Skeletal muscle satellite cell (primary cell): ENCODE data around the gene COL18A1.

Experiments
- H3K27me3 ChIP-seq: 2 replicates; pipeline ENCODE4 v1.7.0; 2013; ENCODE audit warnings: low read length; ENCODE audit not compliant: control insufficient read depth, insufficient read depth
- H3K36me3 ChIP-seq: 2 replicates; pipeline ENCODE4 v1.7.0; 2013; ENCODE audit warnings: mild to moderate bottlenecking, control low read depth, low read length; ENCODE audit not compliant: insufficient read depth
- H3K4me1 ChIP-seq: 2 replicates; pipeline ENCODE4 v1.7.0; 2013; ENCODE audit warnings: low read length; ENCODE audit not compliant: control insufficient read depth, insufficient read depth
- H3K4me2 ChIP-seq: 2 replicates; pipeline ENCODE4 v1.7.0; 2013; ENCODE audit warnings: mild to moderate bottlenecking, low read length
- H3K4me3 ChIP-seq: 2 replicates; pipeline ENCODE4 v1.7.0; 2013; ENCODE audit warnings: low read length
- H3K9ac ChIP-seq: 2 replicates; pipeline ENCODE4 v1.7.0; 2013; ENCODE audit warnings: mild to moderate bottlenecking, low read depth, low read length, moderate library complexity
- H3K9me3 ChIP-seq: replicated peaks from 2 replicates; pipeline ENCODE4 v1.7.0; 2013; ENCODE audit warnings: mild to moderate bottlenecking, control low read depth, low read length

Gene COL18A1

GRCh38 chr21:45507523-45507875, 102.5 kb downstream of the COL18A1 start:
- no peaks in the 10 kb centered on the region for H3K36me3 ChIP-seq
- no peaks in the 10 kb centered on the region for H3K27me3 ChIP-seq
- no peak overlapping the region for H3K9ac ChIP-seq
- H3K4me2 ChIP-seq, result no peak overlapping the region
- no peak overlapping the region for H3K4me3 ChIP-seq
- no peaks in the 10 kb centered on the region for H3K4me1 ChIP-seq
- H3K9me3 ChIP-seq, result no peaks in the 10 kb centered on the region

DNA sequence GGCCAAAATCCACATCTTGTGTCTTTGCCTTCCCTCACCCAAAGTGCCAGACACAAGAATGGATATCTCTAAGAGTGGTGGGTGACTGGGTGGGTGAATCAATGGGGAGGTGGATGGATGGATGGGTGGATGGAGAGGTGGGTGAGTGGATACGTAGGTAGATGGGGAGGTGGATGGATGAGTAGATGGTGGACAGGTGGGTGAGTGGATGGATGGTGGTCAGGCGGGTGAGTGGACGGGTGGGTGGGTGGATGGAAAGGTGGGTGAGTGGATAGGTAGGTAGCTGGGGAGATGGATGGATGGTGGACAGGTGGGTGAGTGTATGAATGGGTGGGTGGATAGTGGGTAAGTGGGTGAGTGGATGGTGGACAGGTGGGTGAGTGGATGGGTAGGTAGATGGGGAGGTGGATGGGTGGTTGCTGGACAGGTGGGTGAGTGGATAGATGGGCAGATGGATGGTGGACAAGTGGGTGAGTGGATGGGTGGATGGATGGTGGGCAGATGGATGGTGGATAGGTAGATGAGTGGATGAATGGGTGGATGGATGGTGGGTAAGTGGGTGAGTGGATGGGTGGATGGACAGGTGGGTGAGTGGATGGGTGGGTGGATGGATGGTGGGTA, 103.0 kb downstream of the COL18A1 start:
- Histone ChIP-seq H3K9ac (no peak overlapping the region), H3K36me3 (no peaks in the 10 kb centered on the region), H3K27me3 (no peaks in the 10 kb centered on the region), H3K4me2 (no peak overlapping the region), H3K9me3 (no peaks in the 10 kb centered on the region), H3K4me1 (no peaks in the 10 kb centered on the region), H3K4me3 (no peak overlapping the region)

- Histone ChIP-seq H3K4me2 (no peak overlapping the region), H3K4me1 (no peaks in the 10 kb centered on the region), H3K9me3 (no peaks in the 10 kb centered on the region), H3K27me3 (no peaks in the 10 kb centered on the region), H3K4me3 (no peak overlapping the region), H3K9ac (no peak overlapping the region), H3K36me3 (no peaks in the 10 kb centered on the region)
These were observed 103.9 kb downstream of the COL18A1 start for GRCh38 chr21:45508607-45509565.

DNA sequence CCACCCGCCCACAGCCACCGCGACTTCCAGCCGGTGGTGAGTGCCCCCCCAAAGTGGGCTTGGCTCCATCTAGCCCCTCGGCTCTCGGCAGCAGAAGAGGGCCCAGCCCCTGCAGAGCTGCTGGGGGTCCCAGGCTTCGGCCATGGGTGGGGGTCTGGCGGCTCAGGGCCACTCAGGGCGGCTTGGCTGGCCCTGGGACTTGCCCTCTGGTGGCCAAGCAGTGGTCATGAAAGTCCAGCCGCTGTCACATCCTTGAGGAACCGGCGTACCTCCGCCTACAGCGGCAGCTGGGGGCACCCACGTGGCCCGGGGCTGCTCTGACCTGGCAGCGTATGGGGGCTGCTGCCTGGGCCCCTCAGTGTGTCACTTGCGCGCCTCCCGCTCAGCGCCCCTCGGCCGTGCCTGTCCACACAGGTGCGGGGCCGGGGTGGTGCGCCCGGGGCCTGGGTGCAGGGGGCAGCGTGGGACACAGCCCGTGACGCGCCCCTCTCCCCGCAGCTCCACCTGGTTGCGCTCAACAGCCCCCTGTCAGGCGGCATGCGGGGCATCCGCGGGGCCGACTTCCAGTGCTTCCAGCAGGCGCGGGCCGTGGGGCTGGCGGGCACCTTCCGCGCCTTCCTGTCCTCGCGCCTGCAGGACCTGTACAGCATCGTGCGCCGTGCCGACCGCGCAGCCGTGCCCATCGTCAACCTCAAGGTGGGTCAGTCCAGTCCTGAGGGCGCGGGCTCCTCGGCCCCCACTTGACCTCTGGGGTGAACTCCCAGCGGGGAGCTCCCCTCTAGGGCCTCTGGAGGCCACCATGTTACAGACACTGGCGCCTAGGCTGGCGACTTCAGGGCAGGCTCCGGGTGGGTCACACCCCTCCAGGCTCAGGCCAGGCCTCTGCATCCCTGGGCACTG, 104.9 kb downstream of the COL18A1 start:
- Histone ChIP-seq H3K4me2 (no peak overlapping the region), H3K4me1 (no peaks in the 10 kb centered on the region), H3K9me3 (no peaks in the 10 kb centered on the region), H3K9ac (no peak overlapping the region), H3K4me3 (no peak overlapping the region), H3K27me3 (no peaks in the 10 kb centered on the region), H3K36me3 (no peaks in the 10 kb centered on the region)

DNA sequence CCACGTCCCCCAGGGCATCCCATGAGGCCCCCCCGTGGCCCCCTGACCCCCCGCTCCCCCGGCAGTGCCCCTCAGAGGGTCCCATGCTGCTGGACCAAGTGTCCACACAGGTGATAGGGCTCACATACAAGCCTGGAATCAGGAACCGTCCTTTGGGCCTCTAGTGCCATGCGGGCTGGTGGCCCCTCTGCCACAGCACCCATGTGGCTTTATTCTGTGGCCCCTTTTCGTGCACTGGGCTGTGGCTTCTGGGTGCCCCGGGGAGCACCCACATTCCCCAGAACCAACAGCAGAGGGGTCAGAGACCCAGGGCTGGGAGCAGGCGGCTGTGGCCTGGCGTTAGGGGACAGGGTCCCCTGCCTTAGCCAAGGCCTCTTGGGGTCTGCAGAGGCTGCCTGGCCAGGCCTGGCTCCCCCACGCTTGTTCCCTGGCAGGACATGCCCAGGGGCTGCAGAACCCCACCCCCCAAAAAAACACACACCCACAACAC, 105.5 kb downstream of the COL18A1 start:
- no peaks in the 10 kb centered on the region for H3K9me3 ChIP-seq
- no peaks in the 10 kb centered on the region for H3K27me3 ChIP-seq
- no peak overlapping the region for H3K4me3 ChIP-seq
- no peak overlapping the region for H3K4me2 ChIP-seq
- no peak overlapping the region for H3K9ac ChIP-seq
- no peaks in the 10 kb centered on the region for H3K4me1 ChIP-seq
- H3K36me3 ChIP-seq, result no peaks in the 10 kb centered on the region

DNA sequence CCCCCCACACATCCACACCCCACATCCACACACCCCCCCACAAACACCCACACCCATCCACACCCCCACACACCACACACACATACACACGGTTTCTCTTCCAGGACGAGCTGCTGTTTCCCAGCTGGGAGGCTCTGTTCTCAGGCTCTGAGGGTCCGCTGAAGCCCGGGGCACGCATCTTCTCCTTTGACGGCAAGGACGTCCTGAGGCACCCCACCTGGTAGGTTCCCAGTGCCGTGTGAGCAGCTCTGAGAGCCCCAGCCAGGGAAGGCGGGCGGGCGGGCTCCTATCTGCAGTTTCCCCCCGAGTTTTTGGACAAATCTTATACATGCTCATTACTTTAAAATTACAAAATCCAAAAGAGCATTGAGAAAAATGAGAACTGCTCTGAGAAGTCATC, 106.0 kb downstream of the COL18A1 start:
- H3K4me2 ChIP-seq, result no peak overlapping the region
- no peaks in the 10 kb centered on the region for H3K27me3 ChIP-seq
- H3K4me3 ChIP-seq, result no peak overlapping the region
- H3K9ac ChIP-seq, result no peak overlapping the region
- no peaks in the 10 kb centered on the region for H3K4me1 ChIP-seq
- H3K36me3 ChIP-seq, result no peaks in the 10 kb centered on the region
- H3K9me3 ChIP-seq, result no peaks in the 10 kb centered on the region

DNA sequence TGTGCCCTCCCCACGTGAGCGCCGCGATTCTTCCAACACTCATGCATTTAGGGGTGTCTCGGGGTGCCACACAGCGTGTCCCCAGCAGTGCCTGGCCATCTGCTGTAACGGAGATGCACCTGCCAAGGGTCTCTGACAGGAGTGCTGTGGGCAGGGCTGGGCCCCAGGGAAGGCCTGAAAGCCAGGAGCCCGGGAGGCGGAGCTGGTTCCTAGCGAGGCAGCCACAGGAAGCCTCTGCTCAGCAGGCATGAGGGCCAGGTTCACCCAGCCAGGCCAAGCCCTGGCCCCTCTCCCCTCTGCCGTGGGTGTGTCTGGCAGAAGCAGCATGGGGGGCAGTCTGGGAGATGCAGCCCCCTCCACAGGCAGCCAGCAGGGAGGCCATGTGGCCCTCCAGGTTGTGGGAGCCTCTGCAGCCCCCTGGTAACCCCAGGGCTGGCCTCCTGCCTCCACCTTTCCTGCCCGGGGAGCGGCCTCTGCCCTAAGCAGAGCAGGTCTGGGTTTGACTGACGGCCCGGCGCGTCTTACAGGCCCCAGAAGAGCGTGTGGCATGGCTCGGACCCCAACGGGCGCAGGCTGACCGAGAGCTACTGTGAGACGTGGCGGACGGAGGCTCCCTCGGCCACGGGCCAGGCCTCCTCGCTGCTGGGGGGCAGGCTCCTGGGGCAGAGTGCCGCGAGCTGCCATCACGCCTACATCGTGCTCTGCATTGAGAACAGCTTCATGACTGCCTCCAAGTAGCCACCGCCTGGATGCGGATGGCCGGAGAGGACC, 106.9 kb downstream of the COL18A1 start:
- no peaks in the 10 kb centered on the region for H3K27me3 ChIP-seq

DNA sequence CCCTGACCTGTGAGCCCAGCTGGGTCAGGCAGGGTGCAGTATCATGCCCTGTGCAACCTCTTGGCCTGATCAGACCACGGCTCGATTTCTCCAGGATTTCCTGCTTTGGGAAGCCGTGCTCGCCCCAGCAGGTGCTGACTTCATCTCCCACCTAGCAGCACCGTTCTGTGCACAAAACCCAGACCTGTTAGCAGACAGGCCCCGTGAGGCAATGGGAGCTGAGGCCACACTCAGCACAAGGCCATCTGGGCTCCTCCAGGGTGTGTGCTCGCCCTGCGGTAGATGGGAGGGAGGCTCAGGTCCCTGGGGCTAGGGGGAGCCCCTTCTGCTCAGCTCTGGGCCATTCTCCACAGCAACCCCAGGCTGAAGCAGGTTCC, 107.6 kb downstream of the COL18A1 start:
- no peak overlapping the region for H3K9ac ChIP-seq
- no peaks in the 10 kb centered on the region for H3K9me3 ChIP-seq
- H3K4me3 ChIP-seq, result no peak overlapping the region
- no peaks in the 10 kb centered on the region for H3K36me3 ChIP-seq
- no peaks in the 10 kb centered on the region for H3K4me1 ChIP-seq
- no peaks in the 10 kb centered on the region for H3K27me3 ChIP-seq
- H3K4me2 ChIP-seq, result no peak overlapping the region

More for the DNA sequence above, 106.9 kb downstream of the COL18A1 start:
- no peaks in the 10 kb centered on the region for H3K9me3 ChIP-seq
- no peaks in the 10 kb centered on the region for H3K36me3 ChIP-seq
- no peak overlapping the region for H3K4me3 ChIP-seq
- no peaks in the 10 kb centered on the region for H3K4me1 ChIP-seq
- H3K9ac ChIP-seq, result no peak overlapping the region
- no peak overlapping the region for H3K4me2 ChIP-seq

GRCh38 chr21:45513003-45513717, 108.2 kb downstream of the COL18A1 start:
- Histone ChIP-seq H3K36me3 (no peaks in the 10 kb centered on the region), H3K9ac (no peak overlapping the region), H3K27me3 (no peaks in the 10 kb centered on the region), H3K4me3 (no peak overlapping the region), H3K9me3 (no peaks in the 10 kb centered on the region), H3K4me1 (no peaks in the 10 kb centered on the region), H3K4me2 (no peak overlapping the region)

DNA sequence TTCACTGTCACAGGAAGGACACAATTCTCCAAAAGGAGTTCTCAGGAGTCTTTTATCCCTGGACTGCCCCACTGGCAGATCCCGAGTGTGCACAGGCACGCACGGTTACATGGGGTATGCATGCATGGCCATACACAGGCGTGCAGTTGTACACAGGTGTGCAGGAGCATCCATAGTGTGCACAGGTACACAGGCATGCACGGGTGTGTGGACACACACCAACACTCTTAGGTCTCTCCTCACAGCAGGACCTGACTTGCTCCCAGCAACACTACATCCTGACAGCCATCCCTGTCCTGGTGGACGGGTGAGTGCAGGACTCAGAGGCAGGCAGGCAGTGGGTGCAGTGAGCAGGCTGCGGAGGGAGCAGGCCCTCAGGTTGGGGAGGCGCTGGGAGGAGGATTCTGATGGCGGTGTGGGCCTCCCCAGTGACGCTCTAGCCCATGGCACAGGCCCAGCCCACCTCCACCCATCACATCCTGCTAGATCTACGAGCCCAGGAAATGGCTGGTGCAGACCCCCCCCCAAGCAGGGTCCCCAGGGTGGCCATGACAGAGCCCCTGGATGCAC, 108.9 kb downstream of the COL18A1 start:
- Histone ChIP-seq H3K4me1 (no peaks in the 10 kb centered on the region), H3K9ac (no peak overlapping the region), H3K4me2 (no peak overlapping the region), H3K36me3 (no peaks in the 10 kb centered on the region), H3K27me3 (no peaks in the 10 kb centered on the region), H3K9me3 (no peaks in the 10 kb centered on the region), H3K4me3 (no peak overlapping the region)
